UCSD-AML1 (cell line): ENCODE results near the gene FICD.
"Not testable (repeated sequence)": the region's sequence is repeated elsewhere in the genome, so short reads cannot be mapped to it uniquely, and the experiment has no call there.

ENCODE experiments used
- DNase-seq: peaks from one replicate; lab custom pipeline; 2025; ENCODE audit not compliant: unreplicated experiment; lab: John Stamatoyannopoulos, UW

FICD gene

GRCh38 chr12:108514973-108515814, at the start of gene FICD:
FICD (plus strand) TSS chr12:108515277; CDS start chr12:108516973, 1,696 bp downstream.
- peak; percentile 99 for DNase-seq

DNA sequence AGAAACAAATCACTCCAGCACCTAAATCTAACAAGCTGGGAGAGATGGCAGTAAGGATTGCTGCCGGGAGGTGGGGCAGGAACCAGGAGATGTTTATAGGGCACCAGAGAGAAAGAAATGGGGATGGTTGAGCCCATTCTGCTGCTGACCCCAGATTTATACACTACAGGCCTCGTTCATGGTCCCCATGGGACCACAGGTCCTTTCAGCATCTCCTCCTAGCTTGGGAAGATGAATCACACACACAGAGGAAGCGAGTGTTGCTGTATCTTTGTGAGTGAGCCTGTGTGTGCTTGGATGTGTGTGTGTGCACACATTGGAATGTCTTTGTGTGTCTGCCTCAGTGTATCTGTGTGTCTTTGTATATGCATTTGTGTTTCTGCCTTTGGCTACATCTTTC, 49.7 kb upstream of the FICD start:
- DNase-seq, result no peak

DNA sequence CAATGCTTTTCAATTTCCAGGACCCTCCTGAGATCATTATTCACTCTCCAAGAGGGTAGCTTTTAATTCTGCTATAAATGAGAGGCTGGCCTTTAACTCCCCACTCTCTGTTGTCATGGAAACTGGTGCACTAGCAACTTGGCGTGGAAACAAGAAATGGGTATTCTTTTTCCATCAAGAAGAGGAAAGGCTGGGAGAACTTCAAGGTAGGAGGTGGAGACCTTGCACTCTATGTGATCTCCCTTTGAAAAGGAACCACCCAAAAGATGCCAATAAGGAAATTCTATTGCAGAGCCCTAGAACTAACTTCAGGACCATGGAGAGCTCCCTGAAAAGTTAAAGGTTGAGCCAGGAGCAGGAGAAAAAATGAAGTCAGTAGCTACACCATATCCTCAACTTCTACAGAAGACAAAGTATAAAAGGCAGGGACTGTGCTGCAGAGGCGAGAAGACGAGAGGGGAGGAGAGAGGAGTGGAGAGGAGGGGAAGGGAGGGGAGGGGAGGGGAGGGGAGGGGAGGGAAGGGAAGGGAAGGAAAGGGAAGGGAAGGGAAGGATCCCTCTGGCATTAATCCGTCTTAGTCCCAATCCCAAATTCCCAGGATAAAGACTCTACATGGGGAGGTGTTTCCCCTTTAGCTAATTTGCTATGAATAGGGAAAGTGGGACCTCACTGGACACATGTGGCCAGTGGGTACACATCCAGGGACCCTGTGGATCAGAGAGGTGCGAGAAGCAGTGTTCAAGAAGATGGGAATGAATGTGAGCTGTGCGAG, 46.7 kb upstream of the FICD start:
- no peak for DNase-seq

GRCh38 chr12:108473400-108474055, 41.5 kb upstream of the FICD start:
- DNase-seq, result no peak

DNA sequence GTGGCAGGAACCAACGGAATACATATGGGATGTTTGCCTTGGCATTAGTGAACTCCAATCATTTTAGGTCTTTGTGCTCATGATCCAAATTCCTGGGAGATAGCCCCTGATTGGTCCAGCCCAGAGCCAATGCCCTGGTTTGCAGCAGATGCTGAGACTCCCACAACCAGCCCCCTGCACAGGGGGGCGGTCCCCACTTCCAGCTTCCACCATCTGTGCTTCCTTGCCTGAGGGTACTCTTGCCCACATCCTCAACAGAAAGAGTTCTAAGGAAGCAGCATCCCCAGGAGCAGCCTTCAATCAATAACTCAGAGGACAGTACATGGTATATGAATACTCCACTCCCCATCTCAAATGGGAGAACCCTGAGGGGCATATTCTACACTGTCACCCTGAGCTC, 39.7 kb upstream of the FICD start:
- no peak for DNase-seq

DNA sequence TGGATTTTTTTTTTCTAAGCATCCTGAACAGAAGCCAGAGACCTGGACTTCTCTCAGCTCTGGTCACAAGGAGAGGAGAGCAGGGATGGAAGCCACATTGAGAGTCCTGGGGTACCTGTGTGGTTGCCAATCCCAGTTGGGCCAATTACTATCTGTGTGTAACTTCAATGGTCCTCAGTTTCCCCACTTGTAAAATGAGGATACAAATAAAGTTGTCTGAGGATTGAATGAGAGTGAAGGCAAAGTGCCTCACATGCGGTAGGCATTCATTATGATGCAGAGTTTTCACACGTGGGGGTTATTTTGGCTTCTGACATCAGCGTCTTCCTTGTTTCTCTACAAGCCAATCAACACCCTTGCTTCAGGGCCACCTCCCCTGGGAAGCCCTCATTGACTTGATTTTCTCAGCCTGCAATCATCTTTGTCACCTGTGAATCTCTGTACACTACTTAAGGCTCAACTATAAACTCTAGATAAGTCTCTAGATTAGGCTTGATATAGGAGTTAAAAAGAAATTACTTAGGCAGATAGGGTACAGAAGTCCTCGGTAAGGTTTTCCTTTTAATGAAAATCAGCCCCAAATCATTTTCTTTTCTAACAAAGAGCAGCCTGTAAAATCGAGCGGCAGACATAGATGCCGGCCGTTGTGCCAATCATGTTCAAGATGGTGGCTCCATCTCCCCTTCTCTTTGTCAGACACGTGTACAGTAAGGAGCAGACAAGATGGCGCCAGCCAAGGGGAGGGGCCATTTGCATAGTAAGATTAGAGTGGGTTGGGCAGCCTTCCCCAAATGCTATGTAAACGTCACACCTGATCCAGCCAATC, 37.8 kb upstream of the FICD start:
- no peak for DNase-seq

- DNase-seq, result no peak
Measured at GRCh38 chr12:108477881-108478259, 37.2 kb upstream of the FICD start.

- no peak for DNase-seq
Measured at GRCh38 chr12:108478611-108479206, 36.4 kb upstream of the FICD start.

DNA sequence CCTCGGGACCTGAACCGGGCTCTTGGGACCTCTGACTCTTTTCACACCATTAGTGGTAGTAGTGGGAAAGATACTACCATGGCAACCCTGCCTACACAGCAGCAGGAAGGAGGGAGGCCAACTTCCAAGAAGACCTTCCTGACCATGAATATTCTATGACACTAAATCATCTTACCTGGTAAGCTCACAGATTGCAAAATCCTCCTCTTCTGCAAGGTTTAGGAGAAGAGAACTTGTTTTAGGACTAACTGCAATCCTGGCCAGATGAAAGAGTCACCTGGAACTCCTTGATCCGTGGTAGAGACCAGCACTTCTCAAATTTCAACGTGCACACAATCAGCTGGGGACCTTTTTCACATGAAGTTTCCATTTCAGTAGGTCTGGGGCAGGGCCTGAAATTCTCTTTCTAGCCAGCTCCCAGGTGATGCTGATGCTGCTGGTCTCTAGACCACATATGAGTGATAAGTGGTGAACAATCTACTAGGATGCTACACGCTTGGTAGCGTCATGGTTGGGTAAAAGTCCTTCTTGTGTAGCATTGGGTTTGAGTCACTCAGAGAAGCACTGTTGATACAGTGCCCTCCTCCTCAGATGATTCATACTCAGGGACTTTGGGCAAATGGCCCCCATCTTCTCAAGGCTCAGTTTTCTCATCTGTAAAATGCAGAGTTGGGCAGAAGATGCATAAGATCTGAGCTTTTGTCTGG, 35.6 kb upstream of the FICD start:
- no peak for DNase-seq

DNA sequence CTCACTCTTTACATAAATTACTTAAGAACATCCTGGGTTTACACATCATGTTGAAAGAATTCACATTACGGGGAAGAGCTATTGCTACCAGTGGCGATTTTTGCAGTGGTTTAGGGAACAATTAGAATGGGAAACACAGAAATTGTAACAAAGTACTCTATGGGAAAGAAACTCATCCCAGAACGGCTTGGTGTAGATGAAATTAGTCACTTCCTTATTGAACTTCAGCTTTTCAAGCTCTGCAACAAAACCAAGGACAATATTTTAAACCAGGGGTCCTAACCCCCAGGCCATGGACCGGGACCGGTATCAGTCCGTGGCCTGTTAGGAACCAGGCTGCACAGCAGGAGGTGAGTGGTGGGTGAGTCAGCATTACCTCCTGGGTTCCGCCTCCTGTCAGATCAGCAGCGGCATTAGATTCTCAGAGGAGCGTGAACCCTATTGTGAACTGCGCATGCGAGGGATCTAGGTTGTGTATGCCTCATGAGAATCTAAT, 32.3 kb upstream of the FICD start:
- no peak for DNase-seq

- no peak for DNase-seq
Measured at GRCh38 chr12:108483213-108484059, 31.6 kb upstream of the FICD start.

DNA sequence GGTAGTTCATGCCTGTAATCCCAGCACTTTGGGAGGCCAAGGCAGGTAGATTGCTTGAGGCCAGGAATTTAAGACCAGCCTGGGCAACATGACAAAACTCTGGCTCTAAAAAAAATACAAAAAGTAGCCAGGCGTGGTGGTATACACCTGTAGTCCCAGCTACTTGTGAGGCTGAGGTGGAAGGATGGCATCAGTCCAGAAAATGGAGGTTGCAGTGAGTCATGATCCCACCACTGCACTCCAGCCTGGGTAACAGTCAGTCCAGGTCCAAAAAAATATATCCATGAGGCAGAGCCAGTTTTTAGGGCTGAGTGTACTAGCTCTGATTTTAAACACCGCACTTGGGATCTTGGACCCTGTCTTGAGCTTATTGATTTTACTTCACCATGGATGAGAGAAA, 30.6 kb upstream of the FICD start:
- no peak for DNase-seq

GRCh38 chr12:108484845-108485244, 30.2 kb upstream of the FICD start:
- DNase-seq, result no peak

GRCh38 chr12:108485371-108485770, 29.7 kb upstream of the FICD start:
- not testable (repeated sequence) for DNase-seq

DNA sequence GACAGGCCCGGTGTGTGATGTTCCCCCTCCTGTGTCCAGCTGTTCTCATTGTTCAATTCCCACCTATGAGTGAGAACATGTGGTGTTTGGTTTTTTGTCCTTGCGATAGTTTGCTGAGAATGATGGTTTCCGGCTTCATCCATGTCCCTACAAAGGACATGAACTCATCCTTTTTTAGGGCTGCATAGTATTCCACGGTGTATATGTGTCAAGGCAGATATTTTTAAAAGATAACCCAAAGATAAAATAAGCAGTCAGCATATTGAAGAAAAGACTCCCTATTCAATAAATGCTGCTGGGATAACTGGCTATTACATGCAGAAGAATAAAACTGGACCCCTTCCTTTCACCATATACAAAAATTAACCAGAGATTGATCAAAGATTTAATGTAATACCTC, 28.0 kb upstream of the FICD start:
- not testable (repeated sequence) for DNase-seq

DNA sequence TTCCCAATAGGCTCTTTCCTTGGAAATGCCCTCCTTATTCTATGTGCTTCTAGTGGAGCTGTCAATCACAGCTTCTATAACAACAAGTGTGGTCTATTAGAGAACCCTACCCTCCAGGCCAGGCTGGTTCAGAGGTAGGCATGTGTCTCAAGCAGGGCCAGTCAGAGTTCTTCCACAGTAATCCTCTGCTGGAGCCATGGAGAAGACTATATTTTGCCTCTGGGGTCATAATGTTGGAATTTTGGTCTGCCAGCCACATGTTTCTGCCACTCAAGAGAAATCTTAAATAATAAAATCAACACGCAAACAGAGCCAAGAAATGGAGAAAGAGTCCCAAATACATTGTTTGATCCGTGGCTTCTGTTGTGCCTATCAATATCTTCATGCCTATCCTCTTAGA, 23.8 kb upstream of the FICD start:
- no peak for DNase-seq

- peak; percentile 36 for DNase-seq
Measured at GRCh38 chr12:108495054-108495453, 20.0 kb upstream of the FICD start.

GRCh38 chr12:108495823-108496579, 19.1 kb upstream of the FICD start:
- DNase-seq, result no peak
